ENCODE results near the gene PADI6. TPM values are rescaled to one million over a fixed set of nuclear protein-coding genes. Genes with fewer than 3 reads are reported as not detected.

Gene PADI6
- total RNA-seq, 1 donor from 2014 or later: not detected

DNA sequence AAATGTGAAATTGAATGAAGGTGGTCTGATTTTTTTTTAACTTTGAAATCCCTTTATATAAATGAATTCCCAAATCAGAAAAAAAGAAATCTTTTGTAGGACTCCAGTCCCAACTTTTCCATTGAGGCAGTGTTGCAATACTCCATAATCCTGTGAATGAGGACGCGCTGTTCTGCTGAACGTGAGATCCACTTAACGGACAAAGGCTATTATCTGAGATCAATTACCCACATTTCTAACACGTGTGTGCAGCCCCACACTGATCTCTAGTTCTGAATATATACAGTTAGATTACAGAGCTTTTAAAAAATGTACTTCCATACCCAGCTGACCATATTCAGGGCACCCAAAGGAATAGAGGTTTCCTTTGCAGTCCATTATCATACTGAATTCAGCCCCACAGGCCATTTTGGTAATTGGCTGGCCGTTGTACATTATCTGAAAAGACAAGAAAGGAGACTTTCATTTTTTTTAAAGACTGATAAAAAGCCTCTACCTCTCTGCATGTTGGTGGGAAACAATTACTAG lies 48.5 kb downstream of the PADI6 start:
- peaks cover 27% of the 10 kb centered on the region for H3K4me1 Mint-ChIP-seq (ENCODE audit: low read depth, unreplicated experiment)
- H3K9me3 Mint-ChIP-seq (ENCODE audit: unreplicated experiment): peaks cover 5% of the 10 kb centered on the region
- H3K27me3 Mint-ChIP-seq (ENCODE audit: unreplicated experiment): peaks cover 8% of the 10 kb centered on the region
- H3K36me3 Mint-ChIP-seq (ENCODE audit: unreplicated experiment): no peaks in the 10 kb centered on the region
- no peak for DNase-seq
- TF ChIP-seq CTCF (IDR thresholded peaks at IDR 0.05; ENCODE audit: partially characterized antibody, unreplicated experiment): no peak
- H3K27ac Mint-ChIP-seq (ENCODE audit: unreplicated experiment): peak overlapping the region; percentile 89
- H3K4me3 Mint-ChIP-seq (ENCODE audit: unreplicated experiment): peak overlapping the region; percentile 71

DNA sequence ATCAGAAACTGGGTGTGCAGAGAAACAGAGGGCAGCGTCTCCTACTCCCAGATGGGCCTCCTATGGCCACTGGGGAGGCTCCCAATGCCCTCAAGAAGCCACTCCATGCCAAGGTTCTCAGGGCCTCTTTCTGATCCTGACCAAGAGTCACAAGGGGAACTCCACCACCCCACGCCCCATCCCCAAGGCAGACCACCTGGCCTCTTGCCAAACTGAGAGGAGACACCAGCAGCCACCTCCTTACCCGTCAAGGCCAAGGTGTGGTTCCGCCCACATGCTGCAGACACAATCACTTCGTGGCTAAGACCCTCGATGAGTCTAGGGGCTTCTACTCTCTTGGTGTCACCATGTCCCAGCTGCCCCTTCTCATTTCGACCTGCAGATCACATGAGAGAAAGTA lies 50.5 kb downstream of the PADI6 start:
- H3K4me3 Mint-ChIP-seq (ENCODE audit: unreplicated experiment): no peak overlapping the region
- peak overlapping the region; percentile 70 for H3K27ac Mint-ChIP-seq (ENCODE audit: unreplicated experiment)
- peaks cover 27% of the 10 kb centered on the region for H3K4me1 Mint-ChIP-seq (ENCODE audit: low read depth, unreplicated experiment)

GRCh38 chr1:17423781-17424245 lies 51.8 kb downstream of the PADI6 start:
- Mint-ChIP-seq H3K27me3 (ENCODE audit: unreplicated experiment) (peaks cover 9% of the 10 kb centered on the region), H3K27ac (ENCODE audit: unreplicated experiment) (peak overlapping the region; percentile 7), H3K4me1 (ENCODE audit: low read depth, unreplicated experiment) (peaks cover 28% of the 10 kb centered on the region)

More for the DNA sequence above, 50.5 kb downstream of the PADI6 start:
- H3K9me3 Mint-ChIP-seq (ENCODE audit: unreplicated experiment): peaks cover 5% of the 10 kb centered on the region
- peaks cover 9% of the 10 kb centered on the region for H3K27me3 Mint-ChIP-seq (ENCODE audit: unreplicated experiment)
- no peaks in the 10 kb centered on the region for H3K36me3 Mint-ChIP-seq (ENCODE audit: unreplicated experiment)
- no peak for DNase-seq
- no peak for TF ChIP-seq CTCF (IDR thresholded peaks at IDR 0.05; ENCODE audit: partially characterized antibody, unreplicated experiment)

GRCh38 chr1:17425806-17426600 lies 54.0 kb downstream of the PADI6 start:
- Mint-ChIP-seq H3K36me3 (ENCODE audit: unreplicated experiment) (no peaks in the 10 kb centered on the region), H3K9me3 (ENCODE audit: unreplicated experiment) (peaks cover 5% of the 10 kb centered on the region), H3K27ac (ENCODE audit: unreplicated experiment) (peak overlapping the region; percentile 59), H3K27me3 (ENCODE audit: unreplicated experiment) (peaks cover 6% of the 10 kb centered on the region), H3K4me3 (ENCODE audit: unreplicated experiment) (no peak overlapping the region), H3K4me1 (ENCODE audit: low read depth, unreplicated experiment) (peaks cover 17% of the 10 kb centered on the region)
- no peak for DNase-seq
- TF ChIP-seq CTCF (IDR thresholded peaks at IDR 0.05; ENCODE audit: partially characterized antibody, unreplicated experiment): no peak

More at GRCh38 chr1:17423781-17424245, 51.8 kb downstream of the PADI6 start:
- Mint-ChIP-seq H3K36me3 (ENCODE audit: unreplicated experiment) (no peaks in the 10 kb centered on the region), H3K4me3 (ENCODE audit: unreplicated experiment) (no peak overlapping the region), H3K9me3 (ENCODE audit: unreplicated experiment) (peaks cover 3% of the 10 kb centered on the region)
- DNase-seq: no peak
- TF ChIP-seq CTCF (IDR thresholded peaks at IDR 0.05; ENCODE audit: partially characterized antibody, unreplicated experiment): no peak

Measured in glutamatergic neuron (in vitro differentiated cells).